ENCODE results near the gene TBCCD1.

- TF ChIP-seq CTCF (IDR thresholded peaks at IDR 0.05; ENCODE audit: poor library complexity, severe bottlenecking): no peak
- TF ChIP-seq MXI1 (conservative IDR thresholded peaks at IDR 0.05; ENCODE audit: poor library complexity, severe bottlenecking): no peak
- no peak for TF ChIP-seq RAD21 (conservative IDR thresholded peaks at IDR 0.05)
- no peak for TF ChIP-seq EZH2 (IDR thresholded peaks at IDR 0.05; ENCODE audit: borderline replicate concordance, insufficient read depth, low read length, poor library complexity, severe bottlenecking)
- TF ChIP-seq TAF1 (IDR thresholded peaks at IDR 0.05; ENCODE audit: low read depth): no peak
- no peak for TF ChIP-seq POLR2AphosphoS5 (IDR thresholded peaks at IDR 0.05)
- no peak for TF ChIP-seq EP300 (conservative IDR thresholded peaks at IDR 0.05; ENCODE audit: poor library complexity, severe bottlenecking)
These were observed 46.6 kb upstream of the TBCCD1 start for GRCh38 chr3:186613637-186614265.

Measured in neural cell (in vitro differentiated cells).